ENCODE measurements around the gene STK32A.

The STK32A gene

GRCh38 chr5:147396070-147396823, 161.4 kb downstream of the STK32A start:
- DNase-seq = no peak

GRCh38 chr5:147397616-147398015, 162.8 kb downstream of the STK32A start:
- no peak for DNase-seq

GRCh38 chr5:147398860-147399259, 164.0 kb downstream of the STK32A start:
- no peak for DNase-seq

- DNase-seq = no peak
These were observed 165.4 kb downstream of the STK32A start for GRCh38 chr5:147400126-147400809.

- no peak for DNase-seq
These were observed 166.1 kb downstream of the STK32A start for GRCh38 chr5:147400881-147401280.

GRCh38 chr5:147403651-147404640, 169.1 kb downstream of the STK32A start:
- no peak for DNase-seq

GRCh38 chr5:147404706-147405105, 169.9 kb downstream of the STK32A start:
- DNase-seq = no peak

- no peak for DNase-seq
These were observed 171.8 kb downstream of the STK32A start for GRCh38 chr5:147406636-147407035.

- DNase-seq = no peak
These were observed 172.4 kb downstream of the STK32A start for GRCh38 chr5:147407094-147407681.

GRCh38 chr5:147408980-147409379, 174.2 kb downstream of the STK32A start:
- DNase-seq = no peak

GRCh38 chr5:147410496-147411358, 175.9 kb downstream of the STK32A start:
- no peak for DNase-seq

GRCh38 chr5:147411359-147412319, 176.8 kb downstream of the STK32A start:
- no peak for DNase-seq

- no peak for DNase-seq
These were observed 177.7 kb downstream of the STK32A start for GRCh38 chr5:147412561-147412960.

- DNase-seq = no peak
These were observed 178.4 kb downstream of the STK32A start for GRCh38 chr5:147413266-147413665.

- DNase-seq = no peak
These were observed 180.8 kb downstream of the STK32A start for GRCh38 chr5:147415651-147416050.

- no peak for DNase-seq
These were observed 182.4 kb downstream of the STK32A start for GRCh38 chr5:147417135-147417813.

- no peak for DNase-seq
These were observed 183.8 kb downstream of the STK32A start for GRCh38 chr5:147418613-147419012.

- DNase-seq = no peak
These were observed 192.0 kb downstream of the STK32A start for GRCh38 chr5:147426640-147427327.
